Astrocyte of the spinal cord (primary cell): ENCODE measurements around the gene SEPSECS.

ENCODE experiments used
- DNase-seq: peaks from one replicate; pipeline ENCODE4 v3.0.0; 2011; ENCODE audit warnings: low read depth, low spot score
- H3K4me3 ChIP-seq: 2 replicates; pipeline ENCODE4 v1.5.1; 2011; ENCODE audit warnings: low read depth, mild to moderate bottlenecking, low read length, moderate library complexity
- in situ Hi-C: cut with HindIII; loops from 2 replicates; pipeline ENCODE4 v1.10.0; 2017; ENCODE audit warnings: low sequenced_read_pairs
- TF ChIP-seq, protein P1 (sequence below): IDR thresholded peaks from 2 replicates; pipeline ENCODE4 v1.5.1; 2012; ENCODE audit warnings: low read depth, mild to moderate bottlenecking, low read length, inconsistent platforms

Gene SEPSECS

GRCh38 chr4:25182937-25183336 is 22.7 kb upstream of the SEPSECS start:
- no peak overlapping the region for H3K4me3 ChIP-seq
- no peak for DNase-seq
- TF ChIP-seq, protein P1, sequence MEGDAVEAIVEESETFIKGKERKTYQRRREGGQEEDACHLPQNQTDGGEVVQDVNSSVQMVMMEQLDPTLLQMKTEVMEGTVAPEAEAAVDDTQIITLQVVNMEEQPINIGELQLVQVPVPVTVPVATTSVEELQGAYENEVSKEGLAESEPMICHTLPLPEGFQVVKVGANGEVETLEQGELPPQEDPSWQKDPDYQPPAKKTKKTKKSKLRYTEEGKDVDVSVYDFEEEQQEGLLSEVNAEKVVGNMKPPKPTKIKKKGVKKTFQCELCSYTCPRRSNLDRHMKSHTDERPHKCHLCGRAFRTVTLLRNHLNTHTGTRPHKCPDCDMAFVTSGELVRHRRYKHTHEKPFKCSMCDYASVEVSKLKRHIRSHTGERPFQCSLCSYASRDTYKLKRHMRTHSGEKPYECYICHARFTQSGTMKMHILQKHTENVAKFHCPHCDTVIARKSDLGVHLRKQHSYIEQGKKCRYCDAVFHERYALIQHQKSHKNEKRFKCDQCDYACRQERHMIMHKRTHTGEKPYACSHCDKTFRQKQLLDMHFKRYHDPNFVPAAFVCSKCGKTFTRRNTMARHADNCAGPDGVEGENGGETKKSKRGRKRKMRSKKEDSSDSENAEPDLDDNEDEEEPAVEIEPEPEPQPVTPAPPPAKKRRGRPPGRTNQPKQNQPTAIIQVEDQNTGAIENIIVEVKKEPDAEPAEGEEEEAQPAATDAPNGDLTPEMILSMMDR, result no peak
- in situ Hi-C loops, result no loop called here

DNA sequence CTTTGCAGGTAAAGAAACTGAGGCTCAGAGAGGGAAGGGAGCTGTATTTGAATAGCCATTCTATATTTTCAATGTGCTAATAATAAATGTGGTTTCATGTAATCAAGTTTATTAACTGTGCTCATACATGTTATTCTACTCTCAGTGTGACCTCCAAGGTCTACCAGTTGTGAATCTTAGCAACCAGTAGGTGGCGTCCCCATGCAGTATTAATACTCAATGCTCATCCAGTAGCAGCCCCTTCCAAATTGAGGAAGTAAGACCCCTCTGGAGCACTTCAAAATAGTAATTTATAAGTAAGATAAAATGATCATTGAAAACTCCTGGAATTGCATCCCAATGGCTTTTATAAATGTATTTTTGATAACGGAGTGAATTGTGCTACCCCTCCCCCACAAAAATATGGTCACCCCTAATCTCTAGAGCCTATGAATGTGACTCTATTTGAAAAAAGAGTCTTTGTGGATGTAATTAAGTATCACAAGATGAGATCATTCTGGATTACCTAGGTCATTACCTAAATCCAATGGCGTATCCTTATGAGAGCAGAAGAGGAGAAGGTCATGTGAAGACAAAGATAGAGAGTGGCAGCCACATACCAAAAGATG is 20.4 kb upstream of the SEPSECS start:
- TF ChIP-seq, protein P1, result peak; percentile 68
- H3K4me3 ChIP-seq, result no peak overlapping the region
- in situ Hi-C loops, result no loop called here
- DNase-seq, result peak; percentile 41

DNA sequence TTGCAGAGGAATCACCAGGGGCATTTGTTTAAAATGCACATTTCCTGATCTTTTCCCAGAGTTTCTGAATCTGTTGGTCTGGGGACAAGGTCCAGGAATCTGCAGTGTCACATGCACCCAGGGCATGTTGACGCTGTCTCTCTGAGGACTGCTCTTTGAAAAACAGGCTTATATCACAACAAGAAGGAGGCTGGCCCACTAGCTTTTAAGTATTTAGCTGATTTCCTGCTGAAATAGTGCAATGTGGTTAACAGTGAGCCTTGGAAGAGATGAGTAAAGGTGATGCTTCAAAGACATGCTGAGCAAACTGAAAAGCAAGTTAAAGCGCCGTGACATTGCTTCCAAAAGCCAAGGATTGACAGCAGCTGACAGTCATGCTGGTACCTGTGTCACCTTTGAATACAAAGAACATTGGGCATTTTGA is 18.6 kb upstream of the SEPSECS start:
- no peak for DNase-seq
- TF ChIP-seq, protein P1, result no peak
- in situ Hi-C loops, result no loop called here
- H3K4me3 ChIP-seq, result no peak overlapping the region

- DNase-seq, result no peak
- TF ChIP-seq, protein P1, result no peak
- in situ Hi-C loops, result no loop called here
- H3K4me3 ChIP-seq, result no peak overlapping the region
Measured at GRCh38 chr4:25177147-25177546, 16.9 kb upstream of the SEPSECS start.

DNA sequence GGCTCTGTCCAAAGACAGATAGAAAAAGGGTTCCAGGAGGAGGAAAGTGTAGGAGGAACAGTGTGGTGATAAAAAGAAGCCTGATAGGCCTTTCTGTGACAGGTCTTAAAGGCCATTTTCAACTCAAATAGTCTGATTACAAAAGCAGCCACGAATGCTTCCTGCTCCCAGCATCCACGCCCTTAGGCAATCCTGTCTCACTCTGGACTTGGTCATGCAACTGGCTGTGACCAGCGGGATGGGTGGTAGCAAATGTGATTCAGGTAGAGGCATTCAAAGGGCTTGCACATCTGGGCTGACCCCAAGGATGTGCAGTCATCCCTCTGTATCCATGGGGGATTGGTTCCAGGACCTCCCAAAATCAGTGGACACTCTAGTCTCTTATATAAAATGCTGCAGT is 14.4 kb upstream of the SEPSECS start:
- no peak for DNase-seq
- in situ Hi-C loops, result no loop called here
- TF ChIP-seq, protein P1, result no peak
- no peak overlapping the region for H3K4me3 ChIP-seq

DNA sequence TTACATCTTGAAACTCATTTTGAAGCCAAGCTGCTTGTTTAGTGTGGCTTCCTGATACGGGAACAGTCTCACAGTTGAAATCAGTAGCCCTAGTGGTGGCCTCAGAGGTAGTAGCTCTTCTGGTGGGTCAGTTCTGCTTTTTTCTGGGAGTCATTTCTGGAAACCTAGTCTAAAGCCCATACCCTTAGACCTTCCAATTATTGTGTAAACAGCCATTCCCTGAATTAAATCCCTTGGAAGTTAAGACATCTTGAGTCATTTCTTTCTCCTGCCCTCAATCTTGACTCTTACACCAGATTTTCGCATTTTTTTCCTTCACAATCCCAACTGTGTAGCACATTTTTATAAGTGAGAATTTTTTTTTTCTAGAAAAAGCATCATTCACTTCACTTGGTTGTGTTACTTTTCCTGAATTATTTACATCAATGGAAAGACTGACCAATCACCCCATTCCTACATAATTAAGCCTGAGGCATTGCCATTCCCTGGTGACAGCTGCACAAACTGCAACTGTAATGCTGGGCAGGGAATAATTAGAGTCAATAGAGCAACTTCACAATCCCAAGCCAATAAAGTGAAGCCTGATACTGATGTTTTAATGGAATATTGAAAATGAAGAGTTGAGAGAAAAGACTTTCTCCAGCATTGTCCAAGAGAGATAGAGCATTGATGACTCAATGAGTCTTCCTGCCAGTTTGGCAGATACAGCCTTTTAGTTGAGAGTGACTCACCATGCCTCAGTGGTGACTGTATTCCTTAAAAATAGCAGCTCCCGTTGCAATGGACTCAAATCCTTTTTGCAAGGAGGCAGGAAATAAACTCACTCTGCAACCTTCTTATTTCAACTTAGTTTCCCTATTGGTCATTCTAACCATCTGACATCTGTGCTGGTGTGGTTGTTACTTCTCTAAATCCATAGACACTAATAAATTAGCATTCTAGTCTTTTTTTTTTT is 13.0 kb upstream of the SEPSECS start:
- H3K4me3 ChIP-seq, result no peak overlapping the region
- DNase-seq, result peak; percentile 98
- in situ Hi-C loops, result no loop called here
- TF ChIP-seq, protein P1, result no peak
